DLD1 (cell line): ENCODE measurements around the gene TLE4.

ENCODE experiments used
- in situ Hi-C: cut with HindIII; loops from 2 replicates; pipeline ENCODE4 v1.10.0; 2017; ENCODE audit warnings: low sequenced_read_pairs

Gene TLE4

GRCh38 chr9:79684711-79685575, 113.2 kb downstream of the TLE4 start:
- in situ Hi-C loops, result no loop called here

- in situ Hi-C loops, result no loop called here
Measured at GRCh38 chr9:79685577-79685976, 113.8 kb downstream of the TLE4 start.

- in situ Hi-C loops, result no loop called here
Measured at GRCh38 chr9:79686381-79687130, 114.8 kb downstream of the TLE4 start.

- in situ Hi-C loops, result no loop called here
Measured at GRCh38 chr9:79687131-79687447, 115.3 kb downstream of the TLE4 start.

- in situ Hi-C loops, result no loop called here
Measured at GRCh38 chr9:79688363-79688762, 116.6 kb downstream of the TLE4 start.

GRCh38 chr9:79689576-79689975, 117.8 kb downstream of the TLE4 start:
- in situ Hi-C loops, result no loop called here

- in situ Hi-C loops, result no loop called here
Measured at GRCh38 chr9:79691496-79691895, 119.7 kb downstream of the TLE4 start.

- in situ Hi-C loops, result no loop called here
Measured at GRCh38 chr9:79692857-79693571, 121.2 kb downstream of the TLE4 start.

GRCh38 chr9:79693750-79694149, 122.0 kb downstream of the TLE4 start:
- in situ Hi-C loops, result no loop called here

GRCh38 chr9:79694208-79694607, 122.4 kb downstream of the TLE4 start:
- in situ Hi-C loops, result no loop called here

GRCh38 chr9:79694676-79695400, 123.1 kb downstream of the TLE4 start:
- in situ Hi-C loops, result no loop called here

- in situ Hi-C loops, result no loop called here
Measured at GRCh38 chr9:79695531-79696175, 123.9 kb downstream of the TLE4 start.

- in situ Hi-C loops, result no loop called here
Measured at GRCh38 chr9:79698967-79699366, 127.2 kb downstream of the TLE4 start.

GRCh38 chr9:79699479-79699878, 127.7 kb downstream of the TLE4 start:
- in situ Hi-C loops, result no loop called here

- in situ Hi-C loops, result no loop called here
Measured at GRCh38 chr9:79700607-79701360, 129.0 kb downstream of the TLE4 start.

- in situ Hi-C loops, result no loop called here
Measured at GRCh38 chr9:79701651-79702050, 129.9 kb downstream of the TLE4 start.

- in situ Hi-C loops, result no loop called here
Measured at GRCh38 chr9:79705704-79706103, 133.9 kb downstream of the TLE4 start.

GRCh38 chr9:79706512-79706911, 134.7 kb downstream of the TLE4 start:
- in situ Hi-C loops, result no loop called here

GRCh38 chr9:79707589-79707988, 135.8 kb downstream of the TLE4 start:
- in situ Hi-C loops, result no loop called here

- in situ Hi-C loops, result no loop called here
Measured at GRCh38 chr9:79708541-79708940, 136.8 kb downstream of the TLE4 start.
